ENCODE data around the gene HBG1.

DNA sequence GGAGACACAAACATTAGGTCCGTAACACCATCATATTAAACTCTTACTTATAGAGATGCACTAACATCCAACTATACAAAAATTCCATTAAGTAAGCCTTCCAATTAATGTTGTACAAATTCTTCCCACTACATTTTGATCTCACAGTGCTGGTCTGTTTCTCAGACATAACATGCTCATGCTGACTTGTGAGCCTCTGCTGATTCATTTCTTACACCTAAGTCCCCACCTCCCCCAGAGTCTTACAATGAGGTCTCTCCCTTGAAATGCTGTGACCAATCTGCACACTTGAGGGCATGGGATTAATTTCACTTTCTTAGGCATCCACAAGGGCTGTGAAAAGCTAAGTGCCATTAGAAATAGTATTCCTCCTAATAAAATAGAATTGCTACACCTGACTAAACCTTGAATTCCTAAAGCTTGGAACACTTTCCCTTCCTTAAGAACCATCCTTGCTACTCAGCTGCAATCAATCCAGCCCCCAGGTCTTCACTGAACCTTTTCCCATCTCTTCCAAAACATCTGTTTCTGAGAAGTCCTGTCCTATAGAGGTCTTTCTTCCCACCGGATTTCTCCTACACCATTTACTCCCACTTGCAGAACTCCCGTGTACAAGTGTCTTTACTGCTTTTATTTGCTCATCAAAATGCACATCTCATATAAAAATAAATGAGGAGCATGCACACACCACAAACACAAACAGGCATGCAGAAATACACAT lies 2.0 kb downstream of the HBG1 start:
- TF ChIP-seq, protein P1, sequence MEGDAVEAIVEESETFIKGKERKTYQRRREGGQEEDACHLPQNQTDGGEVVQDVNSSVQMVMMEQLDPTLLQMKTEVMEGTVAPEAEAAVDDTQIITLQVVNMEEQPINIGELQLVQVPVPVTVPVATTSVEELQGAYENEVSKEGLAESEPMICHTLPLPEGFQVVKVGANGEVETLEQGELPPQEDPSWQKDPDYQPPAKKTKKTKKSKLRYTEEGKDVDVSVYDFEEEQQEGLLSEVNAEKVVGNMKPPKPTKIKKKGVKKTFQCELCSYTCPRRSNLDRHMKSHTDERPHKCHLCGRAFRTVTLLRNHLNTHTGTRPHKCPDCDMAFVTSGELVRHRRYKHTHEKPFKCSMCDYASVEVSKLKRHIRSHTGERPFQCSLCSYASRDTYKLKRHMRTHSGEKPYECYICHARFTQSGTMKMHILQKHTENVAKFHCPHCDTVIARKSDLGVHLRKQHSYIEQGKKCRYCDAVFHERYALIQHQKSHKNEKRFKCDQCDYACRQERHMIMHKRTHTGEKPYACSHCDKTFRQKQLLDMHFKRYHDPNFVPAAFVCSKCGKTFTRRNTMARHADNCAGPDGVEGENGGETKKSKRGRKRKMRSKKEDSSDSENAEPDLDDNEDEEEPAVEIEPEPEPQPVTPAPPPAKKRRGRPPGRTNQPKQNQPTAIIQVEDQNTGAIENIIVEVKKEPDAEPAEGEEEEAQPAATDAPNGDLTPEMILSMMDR (IDR thresholded peaks at IDR 0.05): no peak
- TF ChIP-seq POLR2A (IDR thresholded peaks at IDR 0.05) (no peak), EP300 (IDR thresholded peaks at IDR 0.05) (no peak)
